ENCODE data around the gene ELOA2.

ELOA2 gene

GRCh38 chr18:47032945-47033344 lies 2.5 kb downstream of the ELOA2 start:
- TF ChIP-seq POLR2AphosphoS5 (IDR thresholded peaks at IDR 0.05; ENCODE audit: low read depth, low read length) (no peak), TAF1 (IDR thresholded peaks at IDR 0.05; ENCODE audit: borderline replicate concordance, insufficient read depth, low read length) (no peak), REST (IDR thresholded peaks at IDR 0.05; ENCODE audit: insufficient read depth in 1 of 2, low read depth in 2 of 2, low read length in 2 of 2) (no peak), FOXP2 (optimal IDR thresholded peaks at IDR 0.05; ENCODE audit: borderline replicate concordance, extremely low read depth, extremely low read length, insufficient read depth) (no peak)

All from PFSK-1 (cell line).